Natural killer cell treated with Interleukin-12 subunit alpha and Interleukin-12 subunit beta and Interleukin-15 and Interleukin-18, amount 100 ng/mL, for 72 hours (primary cell): ENCODE data around the gene HECA. TPM values are rescaled to one million over a fixed set of nuclear protein-coding genes. Genes with fewer than 3 reads are reported as not detected.

Experiments used
- ATAC-seq, 2 donors: fragments of 150-1000 bp; cut with Tn5 transposase in 1 of 2; sonication (Bioruptor Pico), chemical (Tn5 transposase) in 1 of 2; 2 replicates each; pipeline ENCODE4 v1.10.0; 2021
- DNase-seq: peaks from one replicate; pipeline ENCODE4 v3.0.0; 2022; ENCODE audit warnings: low spot score
- H3K27ac Mint-ChIP-seq, 2 donors: 1 replicate in 1 of 2; 2 replicates in 1 of 2; pipeline ENCODE4 v1.8.0; 2022; ENCODE audit warnings: mixed read lengths in 2 of 2, mild to moderate bottlenecking in 1 of 2, moderate library complexity in 1 of 2
- H3K27me3 Mint-ChIP-seq, 2 donors: 1 replicate in 1 of 2; 2 replicates in 1 of 2; pipeline ENCODE4 v1.8.0; 2022; ENCODE audit warnings: mixed read lengths in 2 of 2
- H3K36me3 Mint-ChIP-seq: one replicate; pipeline ENCODE4 v1.8.0; 2022; ENCODE audit warnings: mixed read lengths
- H3K4me1 Mint-ChIP-seq, 2 donors: 1 replicate in 1 of 2; 2 replicates in 1 of 2; pipeline ENCODE4 v1.8.0; 2022; ENCODE audit warnings: low read depth in 2 of 2, mixed read lengths in 2 of 2, mild to moderate bottlenecking in 1 of 2
- H3K4me3 Mint-ChIP-seq: one replicate; pipeline ENCODE4 v1.8.0; 2022; ENCODE audit warnings: mixed read lengths
- H3K9me3 Mint-ChIP-seq: 2 replicates; pipeline ENCODE4 v1.8.0; 2022; ENCODE audit warnings: mixed read lengths
- total RNA-seq, 2 donors: library from RNA; stranded (reverse); gene quantifications; one replicate each; pipeline ENCODE4 v1.2.3, GENCODE V29; 2022

HECA gene
- total RNA-seq, 2 donors from 2014 or later: 30.3 to 34.5 TPM

DNA sequence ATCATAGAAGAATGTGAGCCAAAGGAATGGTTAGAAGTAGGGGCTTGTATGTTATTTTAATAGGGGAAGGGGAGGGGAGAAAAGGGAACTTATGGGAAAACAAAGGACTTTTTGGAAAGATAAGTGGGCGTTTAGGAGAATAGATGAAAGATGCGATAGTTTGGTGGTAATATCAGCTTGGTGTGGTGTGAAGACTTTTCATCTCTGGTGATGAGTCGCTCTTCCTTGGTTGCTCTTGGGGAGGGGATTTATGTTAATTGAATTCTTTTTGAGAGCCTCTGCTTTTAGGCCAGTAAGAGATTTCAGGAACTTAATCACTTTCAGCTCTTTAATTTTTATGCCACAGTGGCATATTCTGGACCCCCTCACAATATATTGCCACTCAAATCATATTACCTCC is 10.8 kb downstream of the HECA start:
- H3K27ac Mint-ChIP-seq: peak overlapping the region; percentile 83 to 96
- ATAC-seq (peak; percentile 51 to 54), DNase-seq (no peak)
- H3K4me3 Mint-ChIP-seq: peak overlapping the region; percentile 74
- H3K9me3 Mint-ChIP-seq: no peaks in the 10 kb centered on the region
- peaks cover 73 to 79% of the 10 kb centered on the region in 2 donors for H3K4me1 Mint-ChIP-seq
- no peaks in the 10 kb centered on the region for H3K27me3 Mint-ChIP-seq
- H3K36me3 Mint-ChIP-seq: no peaks in the 10 kb centered on the region

- Mint-ChIP-seq H3K9me3 (no peaks in the 10 kb centered on the region), H3K27ac (peak overlapping the region; percentile 83 to 96), H3K4me3 (peak overlapping the region; percentile 74), H3K27me3 (no peaks in the 10 kb centered on the region), H3K36me3 (no peaks in the 10 kb centered on the region), H3K4me1 (peaks cover 78 to 85% of the 10 kb centered on the region in 2 donors)
- no peak for DNase-seq
- peak; percentile 87 to 91 for ATAC-seq
Measured at GRCh38 chr6:139146317-139146726, 11.4 kb downstream of the HECA start.

DNA sequence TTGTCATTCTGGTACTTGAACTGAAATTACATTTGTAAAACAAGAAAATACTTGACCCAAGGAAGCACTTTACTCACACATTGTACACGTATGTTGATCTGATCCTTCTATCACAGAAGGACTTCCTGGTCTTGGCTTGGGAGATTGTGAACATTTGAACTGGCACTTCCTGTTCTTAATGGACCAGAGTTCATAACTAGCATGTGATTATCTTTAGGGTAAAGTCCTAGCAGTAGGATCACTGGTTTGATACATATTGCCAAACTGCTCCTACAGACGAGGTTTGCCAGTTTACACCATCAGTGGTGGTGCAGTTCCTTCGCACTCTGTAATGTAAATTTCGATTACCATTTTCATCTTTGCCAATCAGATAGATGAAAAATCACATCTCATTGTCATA is 12.7 kb downstream of the HECA start:
- Mint-ChIP-seq H3K36me3 (no peaks in the 10 kb centered on the region), H3K4me1 (peaks cover 85 to 97% of the 10 kb centered on the region in 2 donors), H3K27ac (peak overlapping the region; percentile 83 to 96), H3K4me3 (peak overlapping the region; percentile 74), H3K27me3 (no peaks in the 10 kb centered on the region), H3K9me3 (no peaks in the 10 kb centered on the region)
- ATAC-seq (no peak), DNase-seq (no peak)

DNA sequence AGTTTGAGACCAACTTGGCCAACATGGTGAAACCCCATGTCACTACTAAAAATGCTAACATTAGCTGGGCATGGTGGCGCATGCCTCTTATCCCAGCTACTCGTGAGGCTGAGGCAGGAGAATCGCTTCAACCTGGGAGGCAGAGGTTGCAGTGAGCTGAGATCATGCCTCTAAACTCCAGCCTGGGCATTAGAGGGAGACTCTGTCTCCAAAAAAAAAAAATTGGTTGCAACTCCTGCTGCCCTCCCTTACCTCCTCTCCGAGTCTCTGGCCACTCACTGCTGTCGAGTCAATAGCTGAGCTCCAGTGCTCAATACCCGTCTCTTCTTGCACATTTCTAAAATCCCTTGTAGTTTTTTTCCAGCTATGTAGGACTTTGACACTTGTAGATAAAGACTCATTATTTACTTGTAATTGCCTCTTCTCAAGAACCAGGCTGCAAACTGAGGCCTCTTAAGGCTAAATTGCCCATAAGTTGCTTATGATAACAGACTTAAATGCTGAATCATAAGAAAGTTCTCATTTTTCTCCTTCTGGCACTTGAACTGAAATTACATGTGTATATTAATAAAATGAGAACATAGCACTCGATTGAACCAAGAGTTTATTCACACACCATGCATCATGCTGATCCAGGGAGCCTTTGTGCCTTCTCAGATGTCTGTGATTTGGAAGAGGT is 13.8 kb downstream of the HECA start:
- DNase-seq: no peak
- no peaks in the 10 kb centered on the region for H3K27me3 Mint-ChIP-seq
- no peaks in the 10 kb centered on the region for H3K36me3 Mint-ChIP-seq
- no peaks in the 10 kb centered on the region for H3K9me3 Mint-ChIP-seq
- H3K27ac Mint-ChIP-seq: peak overlapping the region; percentile 83
- peak overlapping the region; percentile 47 for H3K4me3 Mint-ChIP-seq
- peaks cover 77 to 87% of the 10 kb centered on the region in 2 donors for H3K4me1 Mint-ChIP-seq
- ATAC-seq: no peak

DNA sequence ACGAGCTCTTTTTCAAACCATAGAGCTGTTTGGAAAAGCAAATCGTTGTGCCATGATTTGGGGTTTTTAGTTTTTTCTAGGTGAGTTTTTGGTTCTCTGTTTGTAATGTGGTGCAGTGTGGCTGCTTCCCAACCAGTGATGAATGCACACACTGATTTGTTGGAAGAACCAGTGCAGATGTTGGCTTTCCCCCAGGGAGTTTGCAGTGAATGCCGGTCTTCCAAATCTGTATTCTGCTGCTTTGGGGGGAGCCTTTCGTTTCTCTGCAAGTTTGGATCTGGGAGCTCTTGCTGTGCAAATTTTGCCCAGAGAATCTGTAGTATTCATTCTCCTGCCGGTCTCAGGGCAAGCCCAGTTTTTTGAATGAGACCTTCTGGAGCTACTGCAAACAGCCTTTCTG is 14.5 kb downstream of the HECA start:
- ATAC-seq (no peak), DNase-seq (no peak)
- peak overlapping the region; percentile 47 for H3K4me3 Mint-ChIP-seq
- H3K4me1 Mint-ChIP-seq: peaks cover 76 to 86% of the 10 kb centered on the region in 2 donors
- H3K9me3 Mint-ChIP-seq: no peaks in the 10 kb centered on the region
- H3K27me3 Mint-ChIP-seq: no peaks in the 10 kb centered on the region
- H3K27ac Mint-ChIP-seq: peak overlapping the region; percentile 83
- H3K36me3 Mint-ChIP-seq: no peaks in the 10 kb centered on the region

DNA sequence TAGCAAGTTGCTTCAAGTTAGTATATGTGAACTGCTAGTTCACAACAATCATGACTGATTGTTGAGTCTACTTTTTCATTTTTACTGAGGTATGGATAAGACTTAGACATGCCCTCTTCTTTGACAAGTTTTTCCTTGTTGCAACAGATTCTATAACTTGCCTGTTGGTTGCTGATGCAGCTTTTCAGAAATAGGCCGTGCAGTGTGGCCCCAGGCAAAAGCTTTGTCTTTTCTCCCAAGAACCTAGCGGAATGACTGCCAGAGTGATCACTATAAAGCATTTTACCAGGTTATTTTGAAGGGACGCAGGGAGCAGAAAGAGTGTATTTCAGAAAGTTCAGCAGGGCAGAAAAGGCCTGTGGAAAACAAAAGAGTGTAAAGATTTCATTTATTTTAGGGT is 16.0 kb downstream of the HECA start:
- no peaks in the 10 kb centered on the region for H3K27me3 Mint-ChIP-seq
- DNase-seq (no peak), ATAC-seq (no peak)
- peak overlapping the region; percentile 70 for H3K4me3 Mint-ChIP-seq
- H3K27ac Mint-ChIP-seq: peak overlapping the region; percentile 83
- no peaks in the 10 kb centered on the region for H3K36me3 Mint-ChIP-seq
- H3K9me3 Mint-ChIP-seq: no peaks in the 10 kb centered on the region
- peaks cover 73 to 83% of the 10 kb centered on the region in 2 donors for H3K4me1 Mint-ChIP-seq

DNA sequence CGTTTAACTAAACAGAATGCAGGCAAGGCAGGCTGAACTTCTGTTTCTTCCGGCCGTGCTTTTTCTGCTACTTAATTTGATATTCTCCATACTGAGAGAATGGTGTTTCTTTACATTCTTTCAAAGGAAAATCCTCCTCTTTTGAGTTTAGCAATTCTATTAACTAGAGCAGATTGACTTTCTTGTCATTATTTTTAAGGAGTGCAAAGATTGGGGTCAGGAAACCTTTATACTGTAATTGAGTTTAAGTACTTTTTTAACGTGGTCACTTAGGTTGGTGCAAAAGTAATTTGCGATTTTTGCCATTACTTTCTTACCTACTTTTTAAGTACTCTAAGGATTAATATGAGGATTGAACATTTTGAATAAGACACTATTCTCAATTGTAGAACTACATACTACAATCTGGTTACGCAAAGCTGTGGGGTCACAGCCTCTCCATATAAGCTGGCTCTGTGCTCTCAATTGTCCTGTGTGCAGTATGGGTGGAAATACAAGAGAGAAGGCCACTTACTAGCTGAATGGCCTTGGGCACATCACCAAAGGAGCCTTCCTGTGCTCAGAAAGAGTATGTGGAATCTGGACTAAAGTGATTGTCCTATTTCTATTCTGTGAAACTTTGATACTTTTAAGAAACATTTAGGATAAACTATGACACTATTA is 16.7 kb downstream of the HECA start:
- peaks cover 72 to 82% of the 10 kb centered on the region in 2 donors for H3K4me1 Mint-ChIP-seq
- peak overlapping the region; percentile 70 for H3K4me3 Mint-ChIP-seq
- peak overlapping the region; percentile 83 for H3K27ac Mint-ChIP-seq
- no peaks in the 10 kb centered on the region for H3K27me3 Mint-ChIP-seq
- no peaks in the 10 kb centered on the region for H3K36me3 Mint-ChIP-seq
- no peak for ATAC-seq
- DNase-seq: no peak
- H3K9me3 Mint-ChIP-seq: no peaks in the 10 kb centered on the region

GRCh38 chr6:139152088-139152891 is 17.4 kb downstream of the HECA start:
- Mint-ChIP-seq H3K27ac (peak overlapping the region; percentile 83), H3K9me3 (no peaks in the 10 kb centered on the region), H3K4me3 (peak overlapping the region; percentile 70)

GRCh38 chr6:139152892-139153271 is 18.0 kb downstream of the HECA start:
- peak overlapping the region; percentile 26 for H3K4me3 Mint-ChIP-seq
- H3K9me3 Mint-ChIP-seq: no peaks in the 10 kb centered on the region
- peak overlapping the region; percentile 83 for H3K27ac Mint-ChIP-seq
- no peaks in the 10 kb centered on the region for H3K36me3 Mint-ChIP-seq
- no peak for DNase-seq
- peaks cover 71 to 82% of the 10 kb centered on the region in 2 donors for H3K4me1 Mint-ChIP-seq
- no peak for ATAC-seq
- no peaks in the 10 kb centered on the region for H3K27me3 Mint-ChIP-seq

More at GRCh38 chr6:139152088-139152891, 17.4 kb downstream of the HECA start:
- Mint-ChIP-seq H3K4me1 (peaks cover 70 to 82% of the 10 kb centered on the region in 2 donors), H3K27me3 (no peaks in the 10 kb centered on the region), H3K36me3 (no peaks in the 10 kb centered on the region)
- ATAC-seq (peak in 1 of 2 donors; percentile 25), DNase-seq (no peak)

- Mint-ChIP-seq H3K9me3 (no peaks in the 10 kb centered on the region), H3K4me3 (peak overlapping the region; percentile 52), H3K27ac (peak overlapping the region; percentile 62 to 64), H3K27me3 (no peaks in the 10 kb centered on the region), H3K4me1 (peaks cover 64 to 74% of the 10 kb centered on the region in 2 donors), H3K36me3 (no peaks in the 10 kb centered on the region)
- ATAC-seq (peak; percentile 48 to 71), DNase-seq (no peak)
Measured at GRCh38 chr6:139153855-139154254, 19.0 kb downstream of the HECA start.

DNA sequence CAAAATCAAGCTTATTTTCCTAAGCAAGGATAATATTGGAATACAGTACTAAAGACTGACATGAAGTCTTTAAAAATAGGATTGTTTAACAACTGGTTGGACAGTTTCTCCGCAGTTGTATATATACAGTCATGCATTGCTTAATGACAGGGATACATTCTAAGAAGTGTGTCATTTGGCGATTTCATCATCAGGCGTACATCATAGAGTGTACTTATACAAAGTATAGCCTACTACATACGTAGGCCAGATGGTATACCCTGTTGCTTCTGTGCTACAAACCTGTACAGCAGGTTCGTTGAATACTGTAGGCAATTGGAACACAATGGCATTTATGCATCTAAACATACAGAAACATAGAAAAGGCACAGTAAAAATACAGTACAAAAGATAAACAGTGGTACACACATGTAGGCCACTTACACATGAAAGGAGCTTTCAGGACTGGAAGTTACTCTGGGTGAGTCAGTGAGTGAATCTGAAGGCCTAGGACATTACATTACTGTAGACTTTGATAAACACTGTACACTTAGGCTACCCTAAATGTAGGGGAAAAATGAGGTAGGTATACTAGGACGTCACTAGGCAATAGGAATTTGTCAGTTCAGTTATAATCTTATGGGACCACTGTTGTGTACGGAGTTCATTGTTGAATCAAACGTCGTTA is 20.1 kb downstream of the HECA start:
- H3K9me3 Mint-ChIP-seq: no peaks in the 10 kb centered on the region
- H3K4me3 Mint-ChIP-seq: no peak overlapping the region
- no peaks in the 10 kb centered on the region for H3K27me3 Mint-ChIP-seq
- ATAC-seq (peak; percentile 55 to 68), DNase-seq (no peak)
- no peaks in the 10 kb centered on the region for H3K36me3 Mint-ChIP-seq
- H3K27ac Mint-ChIP-seq: peak overlapping the region; percentile 62 to 64
- peaks cover 55 to 67% of the 10 kb centered on the region in 2 donors for H3K4me1 Mint-ChIP-seq

GRCh38 chr6:139156102-139156501 is 21.2 kb downstream of the HECA start:
- DNase-seq (no peak), ATAC-seq (no peak)
- Mint-ChIP-seq H3K4me3 (no peak overlapping the region), H3K9me3 (no peaks in the 10 kb centered on the region), H3K27me3 (no peaks in the 10 kb centered on the region), H3K27ac (peak overlapping the region; percentile 36 to 53), H3K36me3 (no peaks in the 10 kb centered on the region), H3K4me1 (peaks cover 59 to 67% of the 10 kb centered on the region in 2 donors)

DNA sequence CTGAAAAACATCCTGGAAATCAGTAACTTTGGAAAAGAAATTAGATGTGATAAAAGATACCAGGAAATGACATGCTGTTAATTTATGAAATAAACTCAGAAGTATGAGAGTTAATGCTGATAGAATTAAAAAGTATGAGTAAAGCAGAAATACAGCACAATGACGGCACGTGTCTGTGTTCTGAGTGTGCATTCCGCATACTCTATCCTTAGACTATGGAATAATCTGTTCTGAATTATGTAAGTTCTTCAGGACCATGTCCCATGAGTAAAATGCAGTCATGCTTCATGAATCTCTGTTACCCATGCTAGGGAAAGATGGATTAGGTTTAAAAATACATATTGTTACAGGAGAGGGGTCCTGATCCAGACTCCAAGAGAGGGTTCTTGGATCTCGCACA is 21.7 kb downstream of the HECA start:
- Mint-ChIP-seq H3K27ac (peak overlapping the region; percentile 36 to 53), H3K36me3 (no peaks in the 10 kb centered on the region), H3K4me3 (no peak overlapping the region), H3K9me3 (no peaks in the 10 kb centered on the region), H3K4me1 (peaks cover 59 to 67% of the 10 kb centered on the region in 2 donors), H3K27me3 (no peaks in the 10 kb centered on the region)
- DNase-seq (no peak), ATAC-seq (no peak)
